Heart left ventricle (tissue), 13 donors: ENCODE data around the gene RBM26.

Experiments
- CTCF ChIP-seq, 12 donors: fragments of 200-600 bp; sonication (generic) in 4 of 12; IDR thresholded peaks; one replicate each; pipeline versions ENCODE4 v1.5.0 to v1.8.0; 2018 to 2022; ENCODE audit warnings: antibody characterized with exemption in 12 of 12, mild to moderate bottlenecking in 5 of 12
- POLR2A ChIP-seq, 2 donors: fragments of 450-650 bp; IDR thresholded peaks; one replicate each; pipeline ENCODE4 v1.6.1; 2017; ENCODE audit warnings: antibody characterized with exemption in 2 of 2, mild to moderate bottlenecking in 2 of 2, moderate library complexity in 2 of 2
- donor health status: ischemic (EF 13 %, LVEDD 7.1; RV severe dilation, severe dysfunction).
- donor health status: DM: no; HTN: yes; CAD: no.
- donor health status: DM: no; HTN: no; CAD: no.
- donor health status: ischemic (EF 25% LVEDD 6.9; RV normal size, moderate dysfunction).
- donor health status: ischemic (EF 25% LVEDD 5.7; RV mildly dilated, moderate dysfunction).
- donor health status: ischemic (EF 35%, LVEDD 5.7; RV mildly dilated, moderate dysfunction).
- donor health status: nonischemic (EF 11% LVEDD 7.7; RV severe dilation, severe dysfunction).
- donor health status: DM: yes; HTN: yes; CAD: no.
- donor health status: PGD.
- donor health status: ischemic (EF 29% LVEDD 5.4; RV normal size, mild dysfunction).
- donor health status: nonischemic (EF 23%, LVEDD 6.1; RV moderate dilation, normal function).

GRCh38 chr13:79297128-79297527 lies 108.9 kb downstream of the RBM26 start:
- TF ChIP-seq CTCF (IDR thresholded peaks at IDR 0.05) (no peak), POLR2A (IDR thresholded peaks at IDR 0.05) (no peak)
